OCI-LY1 (cell line): ENCODE results near the gene USP27X.

Experiments used
- H2AFZ ChIP-seq: fragments of 200-600 bp; sonication (generic), shearing (Covaris generic); 2 replicates; pipeline ENCODE4 v1.6.0; 2014; ENCODE audit warnings: antibody characterized with exemption, mild to moderate bottlenecking, low read length
- H3F3A ChIP-seq: fragments of 200-600 bp; sonication (generic), shearing (Covaris generic); 2 replicates; pipeline ENCODE4 v1.6.0; 2014; ENCODE audit warnings: mild to moderate bottlenecking, antibody characterized with exemption, low read length, moderate library complexity; ENCODE audit not compliant: insufficient read depth
- H3K27ac ChIP-seq: fragments of 200-600 bp; sonication (generic); 2 replicates; pipeline ENCODE4 v1.5.1; 2014; ENCODE audit warnings: low read length, mixed run types, mild to moderate bottlenecking, low read depth; ENCODE audit not compliant: poor library complexity, severe bottlenecking
- H3K27me3 ChIP-seq: fragments of 200-600 bp; sonication (generic); 2 replicates; pipeline ENCODE4 v1.6.0; 2014; ENCODE audit warnings: antibody characterized with exemption, mild to moderate bottlenecking, low read length, moderate library complexity; ENCODE audit not compliant: insufficient read depth
- H3K36me3 ChIP-seq: fragments of 200-600 bp; sonication (generic); 2 replicates; pipeline ENCODE4 v1.6.1; 2014; ENCODE audit warnings: mild to moderate bottlenecking, antibody characterized with exemption, low read length, moderate library complexity, mixed read lengths; ENCODE audit not compliant: insufficient read depth
- H3K4me1 ChIP-seq: fragments of 200-600 bp; sonication (generic); 2 replicates; pipeline ENCODE4 v1.5.1; 2014; ENCODE audit warnings: mild to moderate bottlenecking, low read length, moderate library complexity; ENCODE audit not compliant: insufficient read depth, severe bottlenecking
- H3K4me2 ChIP-seq: fragments of 200-600 bp; sonication (generic), shearing (Covaris generic); 2 replicates; pipeline ENCODE4 v1.6.1; 2014; ENCODE audit warnings: low read length
- H3K4me3 ChIP-seq: fragments of 200-600 bp; sonication (generic); 2 replicates; pipeline ENCODE4 v1.5.1; 2014; ENCODE audit warnings: low read length, low read depth, mild to moderate bottlenecking, mixed read lengths; ENCODE audit not compliant: poor library complexity, severe bottlenecking
- H3K79me2 ChIP-seq: fragments of 200-600 bp; shearing (Covaris generic); 2 replicates; pipeline ENCODE4 v1.6.1; 2016; ENCODE audit warnings: mixed run types, low read length, mixed read lengths; ENCODE audit not compliant: insufficient read depth
- H3K9ac ChIP-seq: fragments of 200-600 bp; sonication (generic), shearing (Covaris generic); 2 replicates; pipeline ENCODE4 v1.6.1; 2014; ENCODE audit warnings: mild to moderate bottlenecking, low read length, mixed read lengths
- H3K9me2 ChIP-seq: fragments of 200-600 bp; sonication (generic), shearing (Covaris generic); 2 replicates; pipeline ENCODE4 v1.6.1; 2014; ENCODE audit warnings: low read depth, mild to moderate bottlenecking, low read length, mixed read lengths
- H3K9me3 ChIP-seq: fragments of 200-600 bp; shearing (Covaris generic); 2 replicates; pipeline ENCODE4 v1.6.1; 2014; ENCODE audit warnings: low read length, mixed read lengths
- H4K20me1 ChIP-seq: fragments of 200-600 bp; sonication (generic), shearing (Covaris generic); 2 replicates; pipeline ENCODE4 v1.6.0; 2016; ENCODE audit warnings: mild to moderate bottlenecking, low read length; ENCODE audit not compliant: insufficient read depth
- EZH2 ChIP-seq: fragments of 200-600 bp; sonication (generic), shearing (Covaris generic); IDR thresholded peaks from 2 replicates; pipeline ENCODE4 v1.8.0; 2017; ENCODE audit warnings: borderline replicate concordance, mixed run types, mild to moderate bottlenecking, antibody characterized with exemption, low read length, moderate library complexity, mixed read lengths
- TF ChIP-seq, protein P1 (sequence below): fragments of 200-600 bp; sonication (generic), shearing (Covaris generic); IDR thresholded peaks from 2 replicates; pipeline ENCODE4 v1.5.1; 2017; ENCODE audit warnings: mild to moderate bottlenecking, antibody characterized with exemption, low read length, moderate library complexity, mixed read lengths

The USP27X gene

DNA sequence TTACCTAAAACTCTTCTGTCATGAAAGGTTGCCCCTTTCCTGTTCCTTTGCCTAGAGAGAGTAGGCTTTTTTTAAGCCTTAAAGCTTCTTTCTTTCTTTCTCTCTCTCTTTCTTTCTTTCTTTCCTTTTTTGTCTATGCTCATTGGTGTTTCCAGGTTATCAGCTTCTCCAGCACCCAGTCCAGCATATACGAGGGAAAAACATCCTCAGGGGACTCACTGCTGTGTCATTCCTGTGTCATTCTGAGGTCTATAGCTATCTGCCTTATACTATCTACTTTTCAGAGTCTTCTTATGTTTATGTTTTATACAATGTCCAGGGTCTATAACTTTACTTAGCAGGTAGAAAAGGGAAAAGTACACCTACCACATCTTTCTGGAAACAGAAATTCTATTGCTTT is 10.5 kb upstream of the USP27X start:
- TF ChIP-seq, protein P1, sequence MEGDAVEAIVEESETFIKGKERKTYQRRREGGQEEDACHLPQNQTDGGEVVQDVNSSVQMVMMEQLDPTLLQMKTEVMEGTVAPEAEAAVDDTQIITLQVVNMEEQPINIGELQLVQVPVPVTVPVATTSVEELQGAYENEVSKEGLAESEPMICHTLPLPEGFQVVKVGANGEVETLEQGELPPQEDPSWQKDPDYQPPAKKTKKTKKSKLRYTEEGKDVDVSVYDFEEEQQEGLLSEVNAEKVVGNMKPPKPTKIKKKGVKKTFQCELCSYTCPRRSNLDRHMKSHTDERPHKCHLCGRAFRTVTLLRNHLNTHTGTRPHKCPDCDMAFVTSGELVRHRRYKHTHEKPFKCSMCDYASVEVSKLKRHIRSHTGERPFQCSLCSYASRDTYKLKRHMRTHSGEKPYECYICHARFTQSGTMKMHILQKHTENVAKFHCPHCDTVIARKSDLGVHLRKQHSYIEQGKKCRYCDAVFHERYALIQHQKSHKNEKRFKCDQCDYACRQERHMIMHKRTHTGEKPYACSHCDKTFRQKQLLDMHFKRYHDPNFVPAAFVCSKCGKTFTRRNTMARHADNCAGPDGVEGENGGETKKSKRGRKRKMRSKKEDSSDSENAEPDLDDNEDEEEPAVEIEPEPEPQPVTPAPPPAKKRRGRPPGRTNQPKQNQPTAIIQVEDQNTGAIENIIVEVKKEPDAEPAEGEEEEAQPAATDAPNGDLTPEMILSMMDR, result no peak
- no peak overlapping the region for H3K4me3 ChIP-seq
- H3K27ac ChIP-seq, result no peak overlapping the region

DNA sequence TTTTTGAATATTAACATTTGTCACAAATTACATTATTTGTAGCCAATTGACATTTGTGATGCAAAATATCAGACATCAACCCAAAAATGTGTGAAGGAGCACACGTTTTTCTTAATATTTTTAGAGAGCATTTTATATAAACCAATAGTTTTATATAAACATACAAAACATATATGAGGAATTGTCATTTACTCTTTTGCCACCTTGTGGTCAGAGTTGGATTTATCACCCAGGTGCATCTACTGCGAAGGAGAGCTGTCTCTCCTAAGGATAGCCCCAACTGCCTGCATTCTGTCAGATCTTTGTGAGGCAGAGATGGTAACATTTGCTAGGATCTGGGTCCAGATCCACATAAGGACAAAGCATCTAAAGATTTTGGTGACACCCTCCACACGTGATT is 2.5 kb upstream of the USP27X start:
- H3K36me3 ChIP-seq, result no peaks in the 10 kb centered on the region
- no peak overlapping the region for H3K4me2 ChIP-seq
- no peak overlapping the region for H3K9ac ChIP-seq
- no peak overlapping the region for H3K4me3 ChIP-seq
- H3F3A ChIP-seq, result no peaks in the 10 kb centered on the region
- no peaks in the 10 kb centered on the region for H3K27me3 ChIP-seq
- no peak overlapping the region for H3K27ac ChIP-seq
- no peaks in the 10 kb centered on the region for H3K79me2 ChIP-seq
- H3K4me1 ChIP-seq, result peaks cover 19% of the 10 kb centered on the region
- no peaks in the 10 kb centered on the region for H4K20me1 ChIP-seq
- no peaks in the 10 kb centered on the region for H3K9me2 ChIP-seq
- H3K9me3 ChIP-seq, result no peaks in the 10 kb centered on the region
- TF ChIP-seq EZH2, result no peak
- TF ChIP-seq, protein P1, result peak; percentile 42
- no peak overlapping the region for H2AFZ ChIP-seq

More for the DNA sequence above, 10.5 kb upstream of the USP27X start:
- H2AFZ ChIP-seq, result no peak overlapping the region
- H3K9ac ChIP-seq, result no peak overlapping the region
- H3K36me3 ChIP-seq, result no peaks in the 10 kb centered on the region
- no peaks in the 10 kb centered on the region for H3F3A ChIP-seq
- no peaks in the 10 kb centered on the region for H4K20me1 ChIP-seq
- H3K9me3 ChIP-seq, result no peaks in the 10 kb centered on the region
- no peaks in the 10 kb centered on the region for H3K27me3 ChIP-seq
- no peaks in the 10 kb centered on the region for H3K4me1 ChIP-seq
- H3K9me2 ChIP-seq, result no peaks in the 10 kb centered on the region
- no peaks in the 10 kb centered on the region for H3K79me2 ChIP-seq
- no peak overlapping the region for H3K4me2 ChIP-seq

DNA sequence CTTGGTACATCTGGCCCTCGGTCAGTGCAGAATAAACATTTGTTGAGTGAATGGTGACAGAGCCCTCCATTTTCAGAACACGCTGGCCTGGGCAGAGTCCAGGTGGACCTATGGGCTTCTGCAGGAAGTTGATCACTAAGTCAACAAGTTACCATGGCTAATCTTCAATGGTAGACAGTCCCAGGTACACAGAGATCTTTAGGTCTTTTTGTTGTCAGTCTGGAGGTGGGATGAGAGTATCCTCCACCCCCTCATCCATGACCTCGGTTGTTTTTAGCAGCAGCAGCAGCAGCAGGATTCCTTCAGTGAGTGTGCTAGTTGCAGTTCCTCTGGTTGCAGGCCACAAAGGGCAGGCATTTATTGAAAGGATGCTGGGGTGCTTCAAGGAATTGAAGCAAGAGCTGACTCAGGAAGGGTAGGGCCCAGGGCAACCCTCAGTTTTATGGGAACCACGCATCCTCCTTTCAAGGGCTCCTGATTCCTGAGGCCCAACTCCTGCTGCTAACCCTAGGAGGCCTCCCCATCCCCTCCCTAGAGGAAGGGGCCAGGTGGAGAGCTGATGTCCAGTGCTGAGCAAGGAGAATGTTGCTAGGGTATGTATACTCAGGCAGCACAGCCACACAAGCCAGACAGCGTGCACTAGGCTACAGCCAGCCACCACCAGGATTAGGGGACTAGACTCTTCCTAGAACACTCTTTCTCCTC is 1.7 kb upstream of the USP27X start:
- Histone ChIP-seq H3K4me1 (peaks cover 19% of the 10 kb centered on the region), H2AFZ (no peak overlapping the region), H3K9me3 (no peaks in the 10 kb centered on the region), H3K9ac (no peak overlapping the region), H3K4me3 (no peak overlapping the region), H3F3A (no peaks in the 10 kb centered on the region), H3K9me2 (no peaks in the 10 kb centered on the region), H4K20me1 (no peaks in the 10 kb centered on the region), H3K27ac (no peak overlapping the region), H3K27me3 (no peaks in the 10 kb centered on the region), H3K36me3 (no peaks in the 10 kb centered on the region), H3K79me2 (no peaks in the 10 kb centered on the region), H3K4me2 (no peak overlapping the region)
- TF ChIP-seq, protein P1, result no peak
- TF ChIP-seq EZH2, result no peak
